GM18517 (cell line): ENCODE measurements around the gene SCN4A.
"Not testable (repeated sequence)": the region's sequence is repeated elsewhere in the genome, so short reads cannot be mapped to it uniquely, and the experiment has no call there.

Source experiments
- ATAC-seq: cut with Tn5 transposase; IDR thresholded peaks from one replicate; pipeline ENCODE4 v1.9.1; 2021; ENCODE audit warnings: mild to moderate bottlenecking, moderate library complexity; ENCODE audit not compliant: unreplicated experiment

SCN4A gene

GRCh38 chr17:63972796-63973195, at the start of gene SCN4A:
SCN4A (minus strand) TSS chr17:63972918; CDS start chr17:63972841, 77 bp downstream.
- ATAC-seq = no peak

DNA sequence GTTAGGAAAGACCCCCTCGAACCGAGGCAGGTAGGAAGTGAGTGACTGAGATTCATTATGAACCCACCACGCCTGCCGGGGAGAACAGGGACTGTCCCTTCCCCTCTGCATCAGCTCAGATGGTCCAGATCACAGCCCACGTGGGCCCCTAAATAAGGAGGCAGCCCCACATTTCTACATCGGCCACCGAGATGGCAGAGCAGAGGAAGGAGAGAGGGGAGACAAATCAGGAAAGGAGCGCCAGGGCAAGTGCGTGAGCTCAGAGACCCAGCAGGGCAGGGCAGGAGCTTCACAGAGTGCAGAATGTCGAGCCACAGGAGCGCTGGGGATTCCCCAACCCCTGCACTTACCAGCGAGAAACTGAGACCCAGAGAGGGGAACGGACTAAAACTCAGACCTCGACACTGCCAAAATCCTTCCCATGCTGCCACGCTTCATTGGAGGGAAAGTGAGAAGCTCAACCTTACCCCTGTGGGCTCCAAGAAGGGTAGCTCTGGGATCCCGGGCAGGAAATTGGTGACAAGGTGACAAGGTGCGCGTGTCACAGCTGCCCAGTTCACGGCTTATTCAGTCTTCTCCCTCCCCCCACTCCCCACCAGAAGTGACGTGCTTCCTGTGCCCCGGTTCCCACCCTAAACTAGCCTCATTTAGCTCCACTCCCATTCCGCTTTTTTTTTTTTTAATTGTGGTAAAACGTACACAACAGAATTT, 47.5 kb upstream of the SCN4A start, which contains the start of gene ICAM2:
Gene ICAM2 (minus strand): TSS at position 578 of the 711 bp plus-strand sequence. CDS start 13,942 bp downstream, outside the sequence.
- peak; percentile 52 for ATAC-seq

GRCh38 chr17:64019551-64019961, 46.8 kb upstream of the SCN4A start:
- ATAC-seq = not testable (repeated sequence)

GRCh38 chr17:64017381-64017980, 44.8 kb upstream of the SCN4A start:
- ATAC-seq = no peak

GRCh38 chr17:64016974-64017373, 44.3 kb upstream of the SCN4A start:
- ATAC-seq = no peak

DNA sequence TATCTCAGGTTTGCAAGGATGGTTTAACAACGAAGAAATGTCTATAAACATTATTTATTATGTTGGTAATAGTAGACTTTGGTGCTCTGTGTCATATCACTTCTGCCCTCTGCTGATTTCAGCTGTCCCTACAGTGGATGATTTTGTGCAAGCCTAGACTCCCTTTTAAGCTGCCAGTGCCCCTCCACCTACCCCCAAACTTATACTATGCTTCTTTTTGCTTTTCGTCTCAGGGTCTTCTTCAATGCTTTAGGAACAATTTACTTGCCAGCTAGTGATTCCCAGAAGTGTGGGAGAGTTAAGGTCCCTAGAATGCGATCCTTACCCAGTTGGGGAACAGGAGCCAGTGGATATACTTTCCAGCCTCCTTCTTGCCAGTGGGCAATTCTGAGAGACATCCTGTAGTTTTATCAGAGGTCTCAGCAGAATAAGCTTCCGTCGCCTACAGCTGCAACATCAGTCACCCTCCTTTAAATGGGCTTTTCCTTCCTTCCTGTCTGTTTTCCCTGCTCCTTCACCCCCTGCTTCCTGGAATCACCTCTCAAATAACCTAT, 43.6 kb upstream of the SCN4A start:
- no peak for ATAC-seq

DNA sequence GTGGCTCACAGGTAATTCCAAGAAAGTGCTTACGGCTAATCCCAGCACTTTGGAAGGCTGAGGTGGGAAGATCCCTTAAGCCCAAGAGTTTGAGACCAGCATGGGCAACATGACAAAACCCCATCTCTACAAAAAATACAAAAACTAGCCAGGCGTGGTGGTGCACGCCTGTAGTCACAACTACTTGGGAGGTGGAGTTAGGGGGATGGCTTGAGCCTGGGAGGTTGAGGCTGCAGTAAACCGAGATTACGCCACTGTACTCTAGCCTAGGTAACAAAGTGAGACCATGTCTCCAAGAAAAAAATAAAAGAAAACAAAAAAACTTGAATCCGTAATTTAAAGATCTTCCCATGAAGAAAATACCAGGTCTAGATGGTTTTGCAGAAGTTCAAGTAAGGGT, 42.7 kb upstream of the SCN4A start:
- no peak for ATAC-seq

GRCh38 chr17:64009571-64010402, 37.1 kb upstream of the SCN4A start:
- ATAC-seq = no peak

GRCh38 chr17:64008830-64009229, 36.1 kb upstream of the SCN4A start:
- no peak for ATAC-seq

DNA sequence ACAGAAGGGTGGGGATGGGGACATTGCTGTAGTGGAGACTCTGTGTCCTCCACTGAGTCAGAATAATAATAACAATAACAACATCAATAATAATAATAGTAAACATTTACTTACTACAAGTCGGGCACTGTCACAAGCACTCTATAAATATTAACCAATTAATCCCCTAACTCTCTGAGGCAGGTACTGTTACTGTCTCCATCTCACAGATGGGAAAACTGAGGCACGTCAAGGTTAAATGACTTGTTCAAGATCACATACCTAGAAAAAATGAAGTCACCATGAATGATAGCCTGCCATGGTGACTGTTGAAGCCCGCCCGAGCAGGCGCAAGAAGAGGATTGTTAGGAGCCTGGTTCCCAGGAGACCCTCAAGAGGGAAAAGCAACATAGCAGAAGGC, 35.6 kb upstream of the SCN4A start:
- ATAC-seq = no peak

GRCh38 chr17:64007838-64008282, 35.1 kb upstream of the SCN4A start:
- ATAC-seq = no peak

DNA sequence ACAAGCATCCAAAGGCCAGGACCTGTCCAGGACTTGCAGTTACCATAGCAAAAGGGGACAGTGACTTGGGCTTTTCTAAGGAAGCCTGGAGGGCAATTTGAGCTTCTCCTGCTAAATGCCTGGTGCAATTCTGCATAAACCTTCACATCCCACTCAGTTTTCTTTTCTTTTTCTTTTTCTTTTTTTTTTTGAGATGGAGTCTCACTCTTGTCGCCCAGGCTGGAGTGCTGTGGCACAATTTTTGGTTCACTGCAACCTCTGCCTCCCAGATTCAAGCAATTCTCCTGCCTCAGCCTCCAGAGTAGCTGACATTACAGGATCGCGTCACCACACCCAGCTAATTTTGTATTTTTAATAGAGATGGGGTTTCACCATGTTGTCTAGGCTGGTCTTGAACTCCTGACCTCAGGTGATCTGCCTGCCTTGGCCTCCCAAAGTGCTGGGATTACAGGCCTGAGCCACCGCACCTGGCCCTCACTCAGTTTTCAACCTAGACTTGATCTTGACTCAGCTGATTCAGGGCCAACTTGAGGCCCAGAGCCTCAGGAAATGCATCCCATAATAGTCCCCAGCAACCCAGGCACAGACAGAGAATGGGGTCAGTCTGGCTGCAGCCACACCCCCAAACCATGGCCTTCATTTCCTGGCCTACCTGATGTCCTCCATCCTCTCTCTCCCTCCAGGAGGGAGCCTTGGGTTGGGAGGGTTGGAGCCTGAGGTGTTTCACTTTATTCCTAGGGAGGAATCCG, 34.5 kb upstream of the SCN4A start:
- ATAC-seq = not testable (repeated sequence)

- ATAC-seq = no peak
Measured at GRCh38 chr17:64006361-64007088, 33.8 kb upstream of the SCN4A start.

- no peak for ATAC-seq
Measured at GRCh38 chr17:64005734-64006167, 33.0 kb upstream of the SCN4A start.

GRCh38 chr17:64004903-64005733, 32.4 kb upstream of the SCN4A start:
- ATAC-seq = no peak

- ATAC-seq = no peak
Measured at GRCh38 chr17:64004218-64004770, 31.6 kb upstream of the SCN4A start.

DNA sequence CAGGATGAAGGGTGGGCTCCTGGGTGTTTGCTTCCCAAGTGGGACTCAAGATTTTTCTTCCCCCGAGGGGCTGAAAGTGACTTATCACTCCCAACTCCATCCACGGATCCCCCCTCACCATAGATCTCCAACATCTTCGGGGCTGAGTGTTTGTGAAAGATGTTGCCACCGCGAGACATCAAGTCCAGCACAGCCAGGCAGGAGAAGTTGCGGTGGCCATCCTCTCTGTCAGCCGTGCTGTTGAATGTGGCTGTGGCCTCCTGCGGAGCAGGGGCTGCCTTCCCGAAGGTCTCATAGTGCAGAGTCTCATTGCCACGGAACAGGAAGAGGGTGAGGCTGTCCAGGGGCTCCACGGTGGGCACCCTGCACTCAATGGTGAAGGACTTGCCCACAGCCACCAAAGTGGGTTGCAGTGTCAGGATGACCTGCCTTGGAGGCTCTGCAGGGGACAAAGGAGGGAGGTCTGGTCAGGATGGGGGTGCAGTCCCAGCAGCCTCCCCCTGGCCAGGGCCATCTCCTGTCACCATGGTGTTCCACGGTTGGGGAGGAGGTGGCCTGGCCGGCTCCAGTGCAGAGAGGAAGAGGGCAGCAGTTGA, 30.9 kb upstream of the SCN4A start:
- ATAC-seq = no peak
